Activated naive CD4-positive, alpha-beta T cell treated with anti-CD3 and anti-CD28 coated beads, Interleukin-2, amount 50 U/mL, for 24 hours (primary cell): ENCODE results near the gene TESK1.
"Not testable (repeated sequence)": the region's sequence is repeated elsewhere in the genome, so short reads cannot be mapped to it uniquely, and the experiment has no call there.

Source experiments
- H3K27ac Mint-ChIP-seq: one replicate; pipeline ENCODE4 v1.8.0; 2021; ENCODE audit warnings: mild to moderate bottlenecking, mixed read lengths
- H3K27me3 Mint-ChIP-seq: one replicate; pipeline ENCODE4 v1.8.0; 2021; ENCODE audit warnings: mixed read lengths
- H3K36me3 Mint-ChIP-seq: one replicate; pipeline ENCODE4 v1.8.0; 2021; ENCODE audit warnings: mixed read lengths
- H3K4me1 Mint-ChIP-seq: one replicate; pipeline ENCODE4 v1.8.0; 2021; ENCODE audit warnings: mixed read lengths
- H3K4me3 Mint-ChIP-seq: one replicate; pipeline ENCODE4 v1.8.0; 2021; ENCODE audit warnings: mild to moderate bottlenecking, mixed read lengths
- H3K9me3 Mint-ChIP-seq: one replicate; pipeline ENCODE4 v1.8.0; 2021; ENCODE audit warnings: mixed read lengths

The TESK1 gene

GRCh38 chr9:35603506-35603985, 1.5 kb upstream of the TESK1 start:
- peak overlapping the region; percentile 95 for H3K27ac Mint-ChIP-seq
- peaks cover 37% of the 10 kb centered on the region for H3K4me1 Mint-ChIP-seq
- H3K27me3 Mint-ChIP-seq: no peaks in the 10 kb centered on the region
- no peaks in the 10 kb centered on the region for H3K9me3 Mint-ChIP-seq
- H3K4me3 Mint-ChIP-seq: peak overlapping the region; percentile 94
- no peaks in the 10 kb centered on the region for H3K36me3 Mint-ChIP-seq

GRCh38 chr9:35603986-35604577, 980 bp upstream of the TESK1 start:
- H3K36me3 Mint-ChIP-seq: no peaks in the 10 kb centered on the region

GRCh38 chr9:35605351-35606137, 482 bp downstream of the TESK1 start:
- Mint-ChIP-seq H3K4me1 (peaks cover 37% of the 10 kb centered on the region), H3K27ac (no peak overlapping the region), H3K4me3 (peak overlapping the region; percentile 79), H3K9me3 (no peaks in the 10 kb centered on the region), H3K27me3 (no peaks in the 10 kb centered on the region), H3K36me3 (no peaks in the 10 kb centered on the region)

More at GRCh38 chr9:35603986-35604577, 980 bp upstream of the TESK1 start:
- Mint-ChIP-seq H3K4me1 (peaks cover 37% of the 10 kb centered on the region), H3K27ac (peak overlapping the region; percentile 95), H3K27me3 (no peaks in the 10 kb centered on the region), H3K4me3 (peak overlapping the region; percentile 94), H3K9me3 (no peaks in the 10 kb centered on the region)

- Mint-ChIP-seq H3K4me3 (peak overlapping the region; percentile 79), H3K4me1 (peaks cover 37% of the 10 kb centered on the region), H3K27me3 (no peaks in the 10 kb centered on the region), H3K36me3 (no peaks in the 10 kb centered on the region), H3K9me3 (no peaks in the 10 kb centered on the region), H3K27ac (no peak overlapping the region)
Measured at GRCh38 chr9:35606138-35606504, 1.1 kb downstream of the TESK1 start.

GRCh38 chr9:35606726-35607125, 1.7 kb downstream of the TESK1 start:
- no peaks in the 10 kb centered on the region for H3K36me3 Mint-ChIP-seq
- H3K27me3 Mint-ChIP-seq: no peaks in the 10 kb centered on the region
- no peaks in the 10 kb centered on the region for H3K9me3 Mint-ChIP-seq
- no peak overlapping the region for H3K27ac Mint-ChIP-seq
- H3K4me1 Mint-ChIP-seq: peaks cover 43% of the 10 kb centered on the region
- H3K4me3 Mint-ChIP-seq: peak overlapping the region; percentile 45

GRCh38 chr9:35608221-35608620, 3.2 kb downstream of the TESK1 start:
- Mint-ChIP-seq H3K27me3 (no peaks in the 10 kb centered on the region), H3K27ac (peak overlapping the region; percentile 32), H3K36me3 (no peaks in the 10 kb centered on the region), H3K4me3 (no peak overlapping the region), H3K4me1 (peaks cover 37% of the 10 kb centered on the region), H3K9me3 (no peaks in the 10 kb centered on the region)

GRCh38 chr9:35609001-35609819, 4.1 kb downstream of the TESK1 start:
- H3K4me1 Mint-ChIP-seq: peaks cover 27% of the 10 kb centered on the region
- no peaks in the 10 kb centered on the region for H3K27me3 Mint-ChIP-seq
- no peaks in the 10 kb centered on the region for H3K36me3 Mint-ChIP-seq
- no peaks in the 10 kb centered on the region for H3K9me3 Mint-ChIP-seq
- no peak overlapping the region for H3K27ac Mint-ChIP-seq
- no peak overlapping the region for H3K4me3 Mint-ChIP-seq

GRCh38 chr9:35609820-35610163, 4.7 kb downstream of the TESK1 start:
- Mint-ChIP-seq H3K4me3 (no peak overlapping the region), H3K9me3 (no peaks in the 10 kb centered on the region), H3K27ac (no peak overlapping the region), H3K4me1 (peaks cover 23% of the 10 kb centered on the region), H3K27me3 (no peaks in the 10 kb centered on the region), H3K36me3 (no peaks in the 10 kb centered on the region)

GRCh38 chr9:35611230-35611797, 6.3 kb downstream of the TESK1 start:
- Mint-ChIP-seq H3K9me3 (no peaks in the 10 kb centered on the region), H3K4me3 (no peak overlapping the region), H3K27ac (no peak overlapping the region), H3K36me3 (no peaks in the 10 kb centered on the region), H3K27me3 (no peaks in the 10 kb centered on the region), H3K4me1 (peaks cover 24% of the 10 kb centered on the region)

- H3K27me3 Mint-ChIP-seq, H3K36me3 Mint-ChIP-seq, H3K9me3 Mint-ChIP-seq, H3K4me3 Mint-ChIP-seq, H3K27ac Mint-ChIP-seq: not testable (repeated sequence)
- H3K4me1 Mint-ChIP-seq: peaks cover 25% of the 10 kb centered on the region
Measured at GRCh38 chr9:35612066-35612465, 7.0 kb downstream of the TESK1 start.

GRCh38 chr9:35612843-35613242, 7.8 kb downstream of the TESK1 start:
- H3K27ac Mint-ChIP-seq: no peak overlapping the region
- peaks cover 28% of the 10 kb centered on the region for H3K4me1 Mint-ChIP-seq
- H3K9me3 Mint-ChIP-seq: no peaks in the 10 kb centered on the region

GRCh38 chr9:35615981-35616680, 11.1 kb downstream of the TESK1 start:
- H3K27me3 Mint-ChIP-seq: no peaks in the 10 kb centered on the region
- peak overlapping the region; percentile 52 for H3K27ac Mint-ChIP-seq
- no peaks in the 10 kb centered on the region for H3K9me3 Mint-ChIP-seq
- H3K4me1 Mint-ChIP-seq: peaks cover 50% of the 10 kb centered on the region
- no peaks in the 10 kb centered on the region for H3K36me3 Mint-ChIP-seq
- peak overlapping the region; percentile 85 for H3K4me3 Mint-ChIP-seq

More at GRCh38 chr9:35612843-35613242, 7.8 kb downstream of the TESK1 start:
- H3K4me3 Mint-ChIP-seq: no peak overlapping the region
- no peaks in the 10 kb centered on the region for H3K27me3 Mint-ChIP-seq
- H3K36me3 Mint-ChIP-seq: no peaks in the 10 kb centered on the region

- Mint-ChIP-seq H3K9me3 (no peaks in the 10 kb centered on the region), H3K27ac (peak overlapping the region; percentile 81), H3K4me3 (peak overlapping the region; percentile 85), H3K4me1 (peaks cover 44% of the 10 kb centered on the region), H3K36me3 (no peaks in the 10 kb centered on the region), H3K27me3 (no peaks in the 10 kb centered on the region)
Measured at GRCh38 chr9:35616681-35617459, 11.8 kb downstream of the TESK1 start.

GRCh38 chr9:35617548-35617947, 12.5 kb downstream of the TESK1 start:
- Mint-ChIP-seq H3K9me3 (no peaks in the 10 kb centered on the region), H3K36me3 (no peaks in the 10 kb centered on the region), H3K27ac (peak overlapping the region; percentile 81), H3K4me1 (peaks cover 44% of the 10 kb centered on the region), H3K4me3 (peak overlapping the region; percentile 85), H3K27me3 (no peaks in the 10 kb centered on the region)
